Dermis microvascular lymphatic vessel endothelial cell (primary cell): ENCODE results near the gene DDX49. TPM values are rescaled to one million over a fixed set of nuclear protein-coding genes. Genes with fewer than 3 reads are reported as not detected.
"Not testable (repeated sequence)": the region's sequence is repeated elsewhere in the genome, so short reads cannot be mapped to it uniquely, and the experiment has no call there.

Source experiments
- DNase-seq, 2 donors: peaks; one replicate each; pipeline versions ENCODE4 v3.0.0 to v3.0.0-alpha.2; 2010; ENCODE audit warnings: low read depth in 2 of 2
- total RNA-seq: library from RNA; depleted of rRNA; stranded (reverse); fragments of >200 nt; gene quantifications from 2 replicates; pipeline ENCODE4 v1.2.1, GENCODE V29; 2014

DDX49 gene
- total RNA-seq, 1 donor from 2014 or later, result 42.7 TPM

- DNase-seq, result no peak
Observed at GRCh38 chr19:18908917-18909619, 10.4 kb upstream of the DDX49 start.

GRCh38 chr19:18910010-18910409, 9.5 kb upstream of the DDX49 start:
- no peak for DNase-seq

- no peak for DNase-seq
Observed at GRCh38 chr19:18910801-18911436, 8.6 kb upstream of the DDX49 start.

- no peak for DNase-seq
Observed at GRCh38 chr19:18912933-18913332, 6.6 kb upstream of the DDX49 start.

GRCh38 chr19:18913466-18913865, 6.0 kb upstream of the DDX49 start:
- DNase-seq, result no peak

- DNase-seq, result peak; percentile 31 to 56
Observed at GRCh38 chr19:18915639-18916038, 3.9 kb upstream of the DDX49 start.

- DNase-seq, result not testable (repeated sequence)
Observed at GRCh38 chr19:18917593-18917992, 1.9 kb upstream of the DDX49 start.

- no peak for DNase-seq
Observed at GRCh38 chr19:18919900-18920214, 342 bp downstream of the DDX49 start.

- no peak for DNase-seq
Observed at GRCh38 chr19:18920400-18920799, 885 bp downstream of the DDX49 start.

GRCh38 chr19:18921593-18921992, 2.1 kb downstream of the DDX49 start:
- no peak for DNase-seq

- DNase-seq, result no peak
Observed at GRCh38 chr19:18922228-18922985, 2.9 kb downstream of the DDX49 start.

GRCh38 chr19:18924684-18925213, 5.2 kb downstream of the DDX49 start:
- DNase-seq, result no peak

- no peak for DNase-seq
Observed at GRCh38 chr19:18928018-18928805, 8.7 kb downstream of the DDX49 start.

GRCh38 chr19:18929311-18929710, 9.8 kb downstream of the DDX49 start:
- no peak for DNase-seq

- DNase-seq, result no peak
Observed at GRCh38 chr19:18931316-18932162, 12.0 kb downstream of the DDX49 start.

- DNase-seq, result peak in 1 of 2 donors; percentile 52
Observed at GRCh38 chr19:18932216-18932841, 12.8 kb downstream of the DDX49 start.

GRCh38 chr19:18933297-18933696, 13.8 kb downstream of the DDX49 start:
- DNase-seq, result no peak

GRCh38 chr19:18939163-18939562, 19.6 kb downstream of the DDX49 start:
- no peak for DNase-seq

- peak in 1 of 2 donors; percentile 42 for DNase-seq
Observed at GRCh38 chr19:18939922-18940768, 20.6 kb downstream of the DDX49 start.
